Activated T-helper 17 cell treated with anti-CD3 and anti-CD28 coated beads, Interleukin-2, amount 50 U/mL, for 72 hours (primary cell): ENCODE measurements around the gene PRDM2. TPM values are rescaled to one million over a fixed set of nuclear protein-coding genes. Genes with fewer than 3 reads are reported as not detected.

ENCODE experiments used
- ATAC-seq: fragments of 150-1000 bp; cut with Tn5 transposase; replicated peaks from 2 replicates; pipeline ENCODE4 v1.10.0; 2021; ENCODE audit warnings: mild to moderate bottlenecking, moderate library complexity
- H3K27ac Mint-ChIP-seq: one replicate; pipeline ENCODE4 v1.8.0; 2022; ENCODE audit warnings: mixed read lengths
- H3K27me3 Mint-ChIP-seq: one replicate; pipeline ENCODE4 v1.8.0; 2022; ENCODE audit warnings: mixed read lengths
- H3K36me3 Mint-ChIP-seq: one replicate; pipeline ENCODE4 v1.8.0; 2022; ENCODE audit warnings: low read depth, mild to moderate bottlenecking, mixed read lengths
- H3K4me1 Mint-ChIP-seq: one replicate; pipeline ENCODE4 v1.8.0; 2022; ENCODE audit warnings: mixed read lengths
- H3K4me3 Mint-ChIP-seq: one replicate; pipeline ENCODE4 v1.8.0; 2022; ENCODE audit warnings: mild to moderate bottlenecking, mixed read lengths
- H3K9me3 Mint-ChIP-seq: one replicate; pipeline ENCODE4 v1.8.0; 2022; ENCODE audit warnings: mixed read lengths
- total RNA-seq, 2 donors: library from RNA; stranded (reverse); gene quantifications; one replicate each; pipeline ENCODE4 v1.2.3, GENCODE V29; 2022

The PRDM2 gene
- total RNA-seq, 2 donors from 2014 or later: 57.1 to 66.1 TPM

DNA sequence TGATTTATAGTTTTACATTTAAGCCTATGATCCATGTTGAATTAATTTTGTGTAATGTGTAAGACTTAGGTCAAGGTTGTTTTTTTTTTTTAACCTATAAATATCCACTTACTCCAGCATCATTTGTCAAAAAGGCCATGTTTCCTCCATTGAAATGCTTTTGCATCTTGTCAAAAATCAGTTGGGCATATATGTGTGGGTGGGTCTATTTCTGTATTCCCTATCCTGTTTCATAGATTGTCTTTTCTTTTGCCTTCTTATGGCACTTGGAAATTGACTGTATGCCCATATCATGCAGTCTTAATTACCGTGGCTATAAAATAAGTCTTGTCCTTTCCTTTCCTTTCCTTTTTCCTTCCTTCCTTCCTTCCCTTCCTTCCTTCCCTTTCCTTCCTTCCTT, 138.2 kb downstream of the PRDM2 start:
- no peaks in the 10 kb centered on the region for H3K36me3 Mint-ChIP-seq
- ATAC-seq: no peak
- H3K4me1 Mint-ChIP-seq: no peaks in the 10 kb centered on the region
- no peak overlapping the region for H3K4me3 Mint-ChIP-seq
- peaks cover 17% of the 10 kb centered on the region for H3K27me3 Mint-ChIP-seq
- no peak overlapping the region for H3K27ac Mint-ChIP-seq
- H3K9me3 Mint-ChIP-seq: no peaks in the 10 kb centered on the region

DNA sequence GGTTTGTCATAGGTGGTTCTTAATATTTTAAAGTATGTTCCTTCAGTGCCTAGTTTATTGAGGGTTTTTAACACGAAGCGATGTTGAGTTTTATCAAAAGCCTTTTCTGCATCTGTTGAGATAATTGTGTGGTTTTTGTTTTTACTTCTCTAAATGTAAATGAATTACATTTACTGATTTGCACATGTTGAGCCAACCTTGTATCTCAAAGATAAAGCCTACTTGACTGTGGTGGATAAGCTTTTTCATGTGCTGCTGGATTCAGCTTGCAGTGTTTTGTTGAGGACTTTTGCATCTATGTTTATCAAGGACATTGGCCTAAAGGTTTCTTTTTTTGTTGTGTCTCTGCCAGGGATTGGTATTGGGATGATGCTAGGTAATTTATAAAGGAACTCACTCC, 142.5 kb downstream of the PRDM2 start:
- H3K27ac Mint-ChIP-seq: no peak overlapping the region
- peaks cover 25% of the 10 kb centered on the region for H3K27me3 Mint-ChIP-seq
- no peak for ATAC-seq
- H3K4me3 Mint-ChIP-seq: no peak overlapping the region
- H3K4me1 Mint-ChIP-seq: no peaks in the 10 kb centered on the region
- no peaks in the 10 kb centered on the region for H3K9me3 Mint-ChIP-seq
- H3K36me3 Mint-ChIP-seq: no peaks in the 10 kb centered on the region

DNA sequence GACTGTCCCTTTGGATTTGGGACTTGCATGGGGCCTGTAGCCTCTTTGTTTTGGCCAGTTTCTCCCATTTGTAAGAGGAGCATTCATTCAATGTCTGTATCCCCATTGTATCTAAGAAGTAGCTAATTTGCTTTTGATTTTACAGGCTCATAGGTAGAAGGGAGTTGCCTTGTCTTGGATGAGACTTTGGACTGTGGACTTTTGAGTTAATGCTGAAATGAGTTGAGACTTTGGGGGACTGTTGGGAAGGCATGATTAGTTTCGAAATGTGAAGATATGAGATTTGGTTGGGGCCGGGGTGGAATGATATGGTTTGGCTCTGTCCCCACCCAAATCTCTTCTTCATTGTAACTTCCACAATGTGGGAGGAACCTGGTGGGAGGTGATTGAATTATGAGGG, 151.7 kb downstream of the PRDM2 start:
- Mint-ChIP-seq H3K9me3 (peaks cover 4% of the 10 kb centered on the region), H3K27me3 (peaks cover 4% of the 10 kb centered on the region), H3K27ac (no peak overlapping the region), H3K4me3 (no peak overlapping the region), H3K36me3 (no peaks in the 10 kb centered on the region), H3K4me1 (no peaks in the 10 kb centered on the region)
- ATAC-seq: no peak

DNA sequence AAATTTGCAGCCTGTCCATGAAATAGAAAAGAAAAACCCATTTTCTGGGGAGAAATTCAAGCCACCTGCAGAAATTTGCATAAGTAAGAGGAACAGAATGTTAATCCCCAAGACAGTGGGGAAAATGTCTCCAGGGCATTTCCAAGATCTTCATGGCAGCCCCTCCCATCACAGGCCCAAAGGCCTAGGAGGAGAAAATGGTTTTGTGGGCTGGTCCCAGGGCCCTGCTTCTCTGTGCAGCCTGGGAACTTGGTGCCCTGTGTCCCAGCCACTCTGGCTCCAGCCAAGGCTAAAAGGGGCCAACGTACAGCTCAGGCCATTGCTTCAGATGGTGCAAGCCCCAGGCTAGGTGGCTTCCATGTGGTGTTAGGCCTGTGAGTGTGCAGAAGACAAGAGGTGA, 155.6 kb downstream of the PRDM2 start:
- peaks cover 9% of the 10 kb centered on the region for H3K9me3 Mint-ChIP-seq
- H3K36me3 Mint-ChIP-seq: no peaks in the 10 kb centered on the region
- H3K4me3 Mint-ChIP-seq: no peak overlapping the region
- no peak for ATAC-seq
- H3K4me1 Mint-ChIP-seq: no peaks in the 10 kb centered on the region
- no peak overlapping the region for H3K27ac Mint-ChIP-seq
- peaks cover 5% of the 10 kb centered on the region for H3K27me3 Mint-ChIP-seq

DNA sequence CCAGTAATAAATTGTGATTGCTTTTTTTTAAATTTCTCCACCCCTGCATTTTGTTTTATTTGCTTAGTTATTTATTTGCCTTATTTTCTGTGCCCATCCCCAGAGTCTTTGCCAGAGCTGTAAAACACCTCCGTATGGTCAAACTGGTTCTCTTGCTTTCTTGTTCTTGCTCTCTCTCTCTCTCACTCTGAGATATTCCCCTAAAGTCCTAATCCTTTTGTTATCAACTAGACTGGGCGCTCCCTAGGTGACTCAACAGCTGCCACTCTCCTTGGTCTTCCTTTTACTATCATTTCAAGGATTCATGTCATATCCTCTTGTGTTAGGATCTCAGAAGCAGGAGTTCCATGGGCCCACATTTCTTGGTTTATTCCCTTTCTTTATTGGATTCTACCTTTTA, 160.0 kb downstream of the PRDM2 start:
- peaks cover 8% of the 10 kb centered on the region for H3K27me3 Mint-ChIP-seq
- H3K4me1 Mint-ChIP-seq: no peaks in the 10 kb centered on the region
- ATAC-seq: no peak
- H3K9me3 Mint-ChIP-seq: peaks cover 7% of the 10 kb centered on the region
- H3K4me3 Mint-ChIP-seq: no peak overlapping the region
- H3K27ac Mint-ChIP-seq: no peak overlapping the region
- no peaks in the 10 kb centered on the region for H3K36me3 Mint-ChIP-seq

DNA sequence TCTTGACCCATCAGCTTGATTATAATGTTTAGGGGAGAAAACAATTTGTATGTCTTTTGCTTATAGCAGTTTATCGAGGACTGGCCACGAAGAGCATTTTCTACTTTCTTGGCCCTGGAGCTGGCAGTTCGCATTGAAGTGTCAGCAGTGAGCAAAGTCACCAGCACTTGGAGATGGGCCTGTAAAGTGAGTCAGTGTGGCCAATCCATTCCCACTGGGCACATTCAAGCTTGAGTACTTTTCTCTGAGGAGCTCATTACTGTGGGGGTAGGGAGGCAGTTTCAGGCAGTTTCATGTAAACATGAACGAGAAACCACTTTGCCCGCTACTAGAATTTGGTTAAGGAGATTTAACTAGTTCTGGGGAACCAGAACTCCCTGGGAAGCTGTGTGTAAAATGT, 164.8 kb downstream of the PRDM2 start:
- no peaks in the 10 kb centered on the region for H3K9me3 Mint-ChIP-seq
- no peaks in the 10 kb centered on the region for H3K36me3 Mint-ChIP-seq
- peaks cover 4% of the 10 kb centered on the region for H3K27me3 Mint-ChIP-seq
- no peak overlapping the region for H3K4me3 Mint-ChIP-seq
- no peak overlapping the region for H3K27ac Mint-ChIP-seq
- no peak for ATAC-seq
- no peaks in the 10 kb centered on the region for H3K4me1 Mint-ChIP-seq

DNA sequence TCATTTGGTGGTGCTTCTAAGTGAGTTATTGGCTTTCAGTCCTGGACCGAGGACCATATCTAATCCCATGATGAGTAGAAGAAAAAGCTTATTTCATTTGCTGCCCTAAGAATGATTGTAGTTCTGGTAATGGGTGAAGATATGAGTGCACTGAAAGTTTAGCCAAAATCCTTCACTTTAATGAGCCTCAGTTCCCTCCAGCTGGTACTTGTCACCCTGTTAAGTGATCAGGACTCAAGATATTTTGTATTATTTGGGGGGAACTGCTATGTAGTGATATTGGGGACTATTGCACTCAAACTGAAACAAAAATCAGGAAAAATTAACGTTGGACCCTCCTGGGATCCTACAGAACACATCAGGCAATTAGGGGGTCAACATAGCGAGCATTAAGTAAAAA, 165.9 kb downstream of the PRDM2 start:
- ATAC-seq: no peak
- no peak overlapping the region for H3K27ac Mint-ChIP-seq
- H3K4me1 Mint-ChIP-seq: no peaks in the 10 kb centered on the region
- no peak overlapping the region for H3K4me3 Mint-ChIP-seq
- H3K9me3 Mint-ChIP-seq: no peaks in the 10 kb centered on the region
- H3K36me3 Mint-ChIP-seq: no peaks in the 10 kb centered on the region
- H3K27me3 Mint-ChIP-seq: peaks cover 4% of the 10 kb centered on the region

DNA sequence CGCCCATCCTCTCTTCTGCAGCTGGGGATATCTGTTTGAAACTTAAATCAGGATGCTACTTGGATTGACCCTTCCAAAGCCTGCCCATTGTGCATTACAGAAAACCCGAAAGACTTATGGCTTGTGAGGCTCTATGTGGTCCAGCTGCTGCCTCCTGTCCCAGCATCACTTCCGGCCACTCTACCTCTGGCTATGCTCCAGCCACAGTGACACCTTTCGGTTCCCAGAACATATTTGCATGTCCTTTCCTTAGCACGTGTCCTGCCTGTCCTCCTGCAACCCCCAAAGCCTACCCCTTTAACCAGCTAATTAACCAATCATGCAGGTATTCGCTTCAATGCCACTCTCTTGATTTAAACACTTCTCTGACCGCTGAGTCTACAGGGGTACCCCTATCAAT, 167.6 kb downstream of the PRDM2 start:
- no peak overlapping the region for H3K4me3 Mint-ChIP-seq

DNA sequence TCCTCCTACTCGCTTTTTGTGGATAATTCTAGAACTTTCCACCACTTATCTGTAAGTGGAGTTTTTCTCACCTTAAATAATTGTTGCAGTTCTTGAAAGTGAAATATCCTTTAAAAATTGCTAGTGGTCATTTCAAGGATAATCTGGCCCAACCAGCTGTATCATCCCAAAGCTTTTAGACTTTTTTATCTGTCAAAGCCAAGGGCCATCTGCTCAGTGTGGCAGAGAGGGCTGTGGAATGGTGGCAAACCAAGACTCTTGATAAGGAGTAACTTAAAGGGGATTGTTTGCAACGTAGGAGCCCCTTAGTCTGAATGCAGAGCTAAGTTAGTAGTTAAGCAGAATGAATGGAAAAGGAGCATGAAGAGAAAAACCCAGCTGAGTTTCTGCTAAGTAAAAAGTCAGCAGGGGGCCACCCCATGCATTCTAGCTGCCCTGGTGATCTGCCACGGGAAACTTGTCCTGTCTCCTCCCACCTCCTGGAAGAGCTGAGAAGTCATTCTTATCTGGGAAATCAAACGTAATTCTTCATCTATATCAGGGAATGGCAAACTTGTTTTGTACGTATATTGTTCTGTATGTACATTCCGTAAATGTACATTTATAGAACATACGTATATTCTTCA, 169.3 kb downstream of the PRDM2 start:
- no peak for ATAC-seq
- Mint-ChIP-seq H3K36me3 (no peaks in the 10 kb centered on the region), H3K27ac (no peak overlapping the region)

More for the DNA sequence above, 167.6 kb downstream of the PRDM2 start:
- H3K27me3 Mint-ChIP-seq: peaks cover 4% of the 10 kb centered on the region
- no peaks in the 10 kb centered on the region for H3K9me3 Mint-ChIP-seq
- H3K4me1 Mint-ChIP-seq: no peaks in the 10 kb centered on the region
- no peak for ATAC-seq
- no peak overlapping the region for H3K27ac Mint-ChIP-seq
- no peaks in the 10 kb centered on the region for H3K36me3 Mint-ChIP-seq

DNA sequence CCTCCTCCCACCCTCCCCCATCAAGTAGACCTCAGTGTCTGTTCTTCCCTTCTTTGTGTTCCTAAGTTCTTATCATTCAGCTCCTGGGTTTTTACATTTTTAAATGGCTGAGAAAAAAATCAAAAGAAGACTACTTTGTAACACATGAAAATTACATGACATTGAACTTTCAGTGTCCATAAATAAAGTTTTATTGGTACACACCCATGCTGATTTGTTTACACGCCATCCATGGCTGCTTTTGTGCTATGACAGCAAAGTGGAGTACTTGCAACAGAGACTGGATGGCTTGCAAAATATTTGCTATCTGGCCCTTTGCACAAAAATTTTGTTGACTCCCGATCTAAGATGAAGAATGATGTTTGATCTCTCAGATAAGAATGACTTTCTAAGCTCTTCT, 171.4 kb downstream of the PRDM2 start:
- Mint-ChIP-seq H3K4me1 (no peaks in the 10 kb centered on the region), H3K27ac (no peak overlapping the region), H3K9me3 (no peaks in the 10 kb centered on the region), H3K27me3 (peaks cover 4% of the 10 kb centered on the region), H3K36me3 (no peaks in the 10 kb centered on the region), H3K4me3 (no peak overlapping the region)
- ATAC-seq: no peak

More for the DNA sequence above, 169.3 kb downstream of the PRDM2 start:
- H3K27me3 Mint-ChIP-seq: peaks cover 4% of the 10 kb centered on the region
- H3K4me3 Mint-ChIP-seq: no peak overlapping the region
- H3K4me1 Mint-ChIP-seq: no peaks in the 10 kb centered on the region
- no peaks in the 10 kb centered on the region for H3K9me3 Mint-ChIP-seq

DNA sequence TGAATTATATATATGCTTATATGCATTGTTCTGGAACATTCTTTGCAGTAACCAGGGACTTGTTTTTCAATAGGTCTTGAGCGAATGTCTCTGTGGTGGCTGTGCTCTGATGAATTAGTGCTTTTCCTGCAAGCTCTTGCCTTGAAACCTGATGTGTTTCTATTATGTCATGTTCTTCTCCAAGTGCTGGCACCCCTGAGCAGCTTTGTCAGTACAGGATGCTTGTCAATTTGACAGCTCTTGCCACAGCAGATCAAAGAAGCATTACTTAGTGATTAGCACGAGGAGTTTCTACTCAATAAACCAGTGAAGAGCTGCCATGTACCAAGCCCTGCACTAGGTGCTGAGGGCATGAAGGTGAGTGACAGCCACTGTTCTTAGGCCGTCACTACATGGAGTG, 171.9 kb downstream of the PRDM2 start:
- ATAC-seq: no peak
- Mint-ChIP-seq H3K27me3 (peaks cover 4% of the 10 kb centered on the region), H3K36me3 (no peaks in the 10 kb centered on the region), H3K27ac (no peak overlapping the region), H3K9me3 (no peaks in the 10 kb centered on the region), H3K4me1 (no peaks in the 10 kb centered on the region), H3K4me3 (no peak overlapping the region)

DNA sequence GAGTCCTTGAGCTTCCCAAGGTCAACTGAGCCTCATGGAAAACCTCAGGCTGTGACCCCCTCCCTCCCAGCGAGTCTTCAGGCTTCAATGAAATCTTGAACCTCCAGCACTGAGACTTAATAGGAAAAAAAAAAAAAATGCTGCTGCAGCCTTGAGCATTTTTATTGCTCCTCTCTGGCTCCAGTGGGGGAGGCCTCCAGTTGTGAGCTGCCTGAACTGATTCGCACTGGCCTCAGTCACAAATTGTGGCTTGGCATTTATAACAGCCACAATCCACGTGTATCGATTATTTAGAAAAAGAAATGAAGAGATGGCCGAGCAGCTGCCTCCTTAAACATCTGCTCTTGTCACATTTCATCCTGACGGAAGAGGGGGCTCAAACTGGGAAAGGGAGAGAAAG, 173.0 kb downstream of the PRDM2 start:
- no peaks in the 10 kb centered on the region for H3K36me3 Mint-ChIP-seq
- peaks cover 8% of the 10 kb centered on the region for H3K27me3 Mint-ChIP-seq
- H3K9me3 Mint-ChIP-seq: no peaks in the 10 kb centered on the region
- ATAC-seq: no peak
- no peak overlapping the region for H3K27ac Mint-ChIP-seq
- no peak overlapping the region for H3K4me3 Mint-ChIP-seq
- H3K4me1 Mint-ChIP-seq: no peaks in the 10 kb centered on the region

Other genes with a start within 250 kb of the PRDM2 start
- not detected for gene LRRC38, start 186.2 kb upstream of the PRDM2 start, total RNA-seq
- not detected for gene PDPN, start 116.4 kb upstream of the PRDM2 start, total RNA-seq